ENCODE results near the gene AGAP1. TPM values are rescaled to one million over a fixed set of nuclear protein-coding genes. Genes with fewer than 3 reads are reported as not detected.
A peak's percentile ranks its signal among the peaks of the same experiment; 100 is the strongest.

The AGAP1 gene
- total and polyA plus RNA-seq, 7 donors, result 4.2 to 21.6 (median 16.6) TPM

GRCh38 chr2:235605312-235606003 lies 111.6 kb downstream of the AGAP1 start:
- Histone ChIP-seq H3K36me3 (ENCODE audit: insufficient read depth in 1 of 2, low read depth in 1 of 2) (no peaks in the 10 kb centered on the region), H3K27ac (no peak overlapping the region), H3K9me3 (no peaks in the 10 kb centered on the region), H3K27me3 (ENCODE audit: insufficient read depth in 3 of 3, low read length in 2 of 3) (peaks cover 0 to 2% (median 0%) of the 10 kb centered on the region in 3 donors), H3K4me1 (peaks cover 18% of the 10 kb centered on the region), H3K4me3 (no peak overlapping the region)
- DNase-seq (peak; percentile 83 to 90), ATAC-seq (peak; percentile 52 to 87 (median 78))
- intact Hi-C loops (cut with DNase I), result no loop called here
- WGBS, 3 donors, result 27 to 37% (median 33%) methylated on average over 22 of the region's 22 CpGs
- no peak for TF ChIP-seq CTCF (IDR thresholded peaks at IDR 0.05)

- Histone ChIP-seq H3K36me3 (ENCODE audit: insufficient read depth in 1 of 2, low read depth in 1 of 2) (no peaks in the 10 kb centered on the region), H3K9me3 (no peaks in the 10 kb centered on the region), H3K4me3 (no peak overlapping the region), H3K4me1 (peaks cover 24% of the 10 kb centered on the region), H3K27me3 (ENCODE audit: insufficient read depth in 3 of 3, low read length in 2 of 3) (peaks cover 0 to 2% (median 0%) of the 10 kb centered on the region in 3 donors), H3K27ac (no peak overlapping the region)
- DNase-seq (no peak), ATAC-seq (peak in 2 of 4 donors; percentile 47 to 59)
- 41 to 55% (median 42%) methylated on average over 10 of the region's 10 CpGs for WGBS, 3 donors
- TF ChIP-seq CTCF (IDR thresholded peaks at IDR 0.05), result no peak
- intact Hi-C loops (cut with DNase I), result no loop called here
Measured at GRCh38 chr2:235606004-235606715, 112.3 kb downstream of the AGAP1 start.

GRCh38 chr2:235607546-235608199 lies 113.8 kb downstream of the AGAP1 start:
- no peak for TF ChIP-seq CTCF (IDR thresholded peaks at IDR 0.05)
- intact Hi-C loops (cut with DNase I), result no loop called here
- no peak overlapping the region for H3K4me3 ChIP-seq
- no peak overlapping the region for H3K27ac ChIP-seq
- no peak for ATAC-seq
- H3K27me3 ChIP-seq (ENCODE audit: insufficient read depth in 3 of 3, low read length in 2 of 3), result peaks cover 0 to 2% (median 0%) of the 10 kb centered on the region in 3 donors
- peaks cover 29% of the 10 kb centered on the region for H3K4me1 ChIP-seq
- no peak for DNase-seq
- no peaks in the 10 kb centered on the region for H3K36me3 ChIP-seq (ENCODE audit: insufficient read depth in 1 of 2, low read depth in 1 of 2)
- no peaks in the 10 kb centered on the region for H3K9me3 ChIP-seq
- 70 to 84% (median 75%) methylated on average over 18 of the region's 18 CpGs for WGBS, 3 donors

- peaks cover 29% of the 10 kb centered on the region for H3K4me1 ChIP-seq
- intact Hi-C loops (cut with DNase I), result no loop called here
- WGBS, 3 donors, result 67 to 73% (median 70%) methylated on average over 14 of the region's 14 CpGs
Measured at GRCh38 chr2:235608200-235608887, 114.5 kb downstream of the AGAP1 start.

More at GRCh38 chr2:235608200-235608887, 114.5 kb downstream of the AGAP1 start:
- TF ChIP-seq CTCF (IDR thresholded peaks at IDR 0.05), result no peak
- H3K9me3 ChIP-seq, result no peaks in the 10 kb centered on the region
- peak in 1 of 2 donors; percentile 28 for DNase-seq
- H3K36me3 ChIP-seq (ENCODE audit: insufficient read depth in 1 of 2, low read depth in 1 of 2), result no peaks in the 10 kb centered on the region
- ATAC-seq, result no peak
- no peak overlapping the region for H3K27ac ChIP-seq
- H3K27me3 ChIP-seq (ENCODE audit: insufficient read depth in 3 of 3, low read length in 2 of 3), result peaks cover 0 to 2% (median 0%) of the 10 kb centered on the region in 3 donors
- H3K4me3 ChIP-seq, result no peak overlapping the region
